ENCODE data around the gene GRAP2.

- TF ChIP-seq ZNF274 (IDR thresholded peaks at IDR 0.05; ENCODE audit: low read depth, low read length) (no peak), YY1 (IDR thresholded peaks at IDR 0.05; ENCODE audit: insufficient read depth, insufficient read length) (no peak), SUZ12 (IDR thresholded peaks at IDR 0.05; ENCODE audit: extremely low read depth, insufficient read depth, insufficient read length) (no peak)
Measured at GRCh38 chr22:39896313-39896996, 4.4 kb upstream of the GRAP2 start.
